Measurements from ENCODE around the gene KLK10.

The KLK10 gene

DNA sequence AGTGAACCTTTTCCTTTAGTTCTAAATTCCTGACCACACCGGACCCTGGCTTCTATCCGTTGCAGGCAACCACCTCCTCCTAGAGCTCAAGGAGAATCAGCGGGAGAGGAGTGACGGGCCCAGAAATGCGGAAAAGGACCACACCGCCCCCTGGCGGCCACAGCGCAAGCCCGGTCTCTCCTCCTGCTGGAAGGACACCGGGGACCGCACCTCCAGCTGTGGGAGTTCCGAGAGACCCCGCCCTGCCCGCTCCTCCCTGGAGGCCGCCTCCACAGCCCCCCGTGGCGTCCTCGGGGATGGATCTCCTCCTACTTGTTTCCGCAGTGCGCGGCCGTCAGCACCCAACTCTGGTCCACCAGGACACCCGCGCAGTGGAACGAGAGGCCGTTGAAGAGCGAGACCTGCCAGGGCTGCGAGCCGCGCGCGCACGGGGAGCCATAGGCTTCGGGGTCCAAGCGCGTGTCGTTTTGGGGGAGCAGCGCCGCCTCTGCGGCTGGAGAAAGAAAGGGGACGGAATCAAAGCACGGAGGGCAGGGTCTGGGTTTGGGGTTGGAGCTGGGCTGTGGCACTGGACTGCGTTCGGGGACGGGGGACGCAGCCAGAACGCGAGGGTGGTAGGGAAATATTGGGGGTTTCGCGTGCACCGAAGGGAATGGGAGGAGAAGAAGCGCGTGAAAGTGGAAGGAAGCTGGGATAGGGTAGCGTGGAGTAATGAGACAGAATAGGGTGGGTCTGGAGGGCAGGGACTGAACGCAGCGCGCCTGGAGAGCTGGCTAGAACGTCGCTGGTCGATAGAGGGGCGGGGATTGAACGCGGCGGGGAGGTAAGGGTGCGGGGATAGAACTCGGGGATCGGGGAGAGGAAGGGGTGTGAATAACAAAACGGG is 2.5 kb downstream of the KLK10 start:
- H3K27me3 Mint-ChIP-seq, result peaks cover 81% of the 10 kb centered on the region
- CTCF ChIA-PET, result interaction anchor here (1.0 kb wide), 1 partner anchor 82 kb away, joined by 3 read pairs; no protein-coding TSS in a partner anchor
- H3K4me3 Mint-ChIP-seq, result no peak overlapping the region
- H3K9me3 Mint-ChIP-seq, result no peaks in the 10 kb centered on the region
- no peak overlapping the region for H3K27ac Mint-ChIP-seq
- DNase-seq, result no peak
- peaks cover 26% of the 10 kb centered on the region for H3K4me1 Mint-ChIP-seq
- H3K36me3 Mint-ChIP-seq, result no peaks in the 10 kb centered on the region

DNA sequence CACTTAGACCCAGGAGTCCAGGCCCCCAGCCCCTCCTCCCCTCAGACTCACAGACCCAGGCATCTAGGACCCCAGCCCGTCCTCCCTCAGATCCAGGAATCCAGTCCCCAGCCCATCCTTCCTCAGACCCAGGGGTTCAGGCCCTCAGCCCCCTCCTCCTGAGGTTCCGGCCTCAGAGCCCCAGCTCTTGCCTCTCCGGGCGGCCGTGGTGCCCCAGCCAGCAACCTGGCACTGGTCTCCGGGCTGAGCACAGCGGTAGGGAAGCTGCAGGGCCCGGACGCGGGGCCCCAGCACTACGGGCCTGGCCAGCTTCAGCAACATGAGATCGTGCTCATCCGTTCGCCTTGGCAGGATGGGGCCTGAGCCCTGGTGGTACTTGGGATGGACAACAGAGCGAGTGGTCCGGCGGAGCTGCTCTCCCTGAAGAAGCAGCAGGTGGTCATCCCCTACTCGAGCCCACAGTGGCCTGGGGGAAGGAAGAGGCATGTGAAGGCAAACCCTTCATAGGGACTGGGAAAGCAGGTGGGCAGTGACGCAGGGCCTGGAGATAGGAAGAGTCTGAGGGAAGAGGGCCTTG is 3.7 kb downstream of the KLK10 start:
- Mint-ChIP-seq H3K9me3 (no peaks in the 10 kb centered on the region), H3K27ac (no peak overlapping the region), H3K4me3 (no peak overlapping the region), H3K4me1 (peaks cover 25% of the 10 kb centered on the region), H3K36me3 (no peaks in the 10 kb centered on the region), H3K27me3 (peaks cover 76% of the 10 kb centered on the region)
- DNase-seq, result no peak
- CTCF ChIA-PET, result no interaction called here

DNA sequence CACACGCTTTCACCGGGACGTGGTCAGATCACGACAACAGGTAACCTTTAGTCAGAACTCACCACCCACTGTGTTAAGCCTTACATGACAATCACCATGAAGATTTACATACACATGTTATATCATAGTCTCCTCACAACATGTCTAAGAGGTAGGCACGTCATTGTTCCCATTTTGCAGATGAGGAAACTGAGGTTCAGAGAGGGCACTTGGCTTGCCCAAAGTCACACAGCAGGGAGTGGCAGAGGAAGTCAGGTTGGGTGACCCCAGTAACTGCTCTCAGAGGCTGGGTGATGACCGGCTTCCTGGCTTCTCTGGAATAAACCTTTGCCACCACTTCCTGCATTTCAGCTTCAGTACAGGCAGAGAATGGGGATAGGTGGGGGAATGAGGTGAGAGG is 5.3 kb downstream of the KLK10 start:
- CTCF ChIA-PET, result no interaction called here
- no peaks in the 10 kb centered on the region for H3K9me3 Mint-ChIP-seq
- H3K36me3 Mint-ChIP-seq, result no peaks in the 10 kb centered on the region
- no peak for DNase-seq
- H3K27ac Mint-ChIP-seq, result no peak overlapping the region
- H3K27me3 Mint-ChIP-seq, result peaks cover 76% of the 10 kb centered on the region
- H3K4me1 Mint-ChIP-seq, result peaks cover 18% of the 10 kb centered on the region
- no peak overlapping the region for H3K4me3 Mint-ChIP-seq

DNA sequence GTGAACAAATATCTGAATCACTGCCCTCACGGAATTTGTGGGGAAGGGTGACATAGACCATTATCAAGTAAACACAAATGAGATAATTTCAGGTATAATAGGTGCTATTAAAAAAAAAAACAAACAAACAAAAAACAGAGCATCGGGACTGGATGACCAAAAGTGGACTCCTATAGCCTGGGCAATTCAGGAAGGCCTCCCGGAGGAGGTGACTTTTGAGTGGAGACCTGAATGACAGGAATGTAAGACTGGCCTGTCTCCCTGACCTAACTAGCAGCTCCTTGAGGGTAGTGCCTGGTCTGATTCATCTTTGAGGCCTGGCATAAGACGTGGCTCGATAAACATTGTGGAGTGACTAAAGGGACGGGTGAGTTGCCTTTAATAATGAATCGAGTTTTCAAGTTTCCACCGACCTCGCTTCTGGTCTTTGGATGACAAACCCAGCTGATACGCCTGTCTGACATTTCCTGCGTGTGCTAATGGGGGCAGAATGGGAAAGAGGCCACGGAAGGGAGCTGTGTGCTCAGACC is 6.8 kb downstream of the KLK10 start:
- Mint-ChIP-seq H3K27ac (no peak overlapping the region), H3K4me1 (peaks cover 12% of the 10 kb centered on the region), H3K36me3 (no peaks in the 10 kb centered on the region), H3K4me3 (no peak overlapping the region), H3K9me3 (no peaks in the 10 kb centered on the region), H3K27me3 (peaks cover 65% of the 10 kb centered on the region)
- no peak for DNase-seq
- CTCF ChIA-PET, result interaction anchor here (0.6 kb wide), 1 partner anchor 84 kb away, joined by 3 read pairs; no protein-coding TSS in a partner anchor

DNA sequence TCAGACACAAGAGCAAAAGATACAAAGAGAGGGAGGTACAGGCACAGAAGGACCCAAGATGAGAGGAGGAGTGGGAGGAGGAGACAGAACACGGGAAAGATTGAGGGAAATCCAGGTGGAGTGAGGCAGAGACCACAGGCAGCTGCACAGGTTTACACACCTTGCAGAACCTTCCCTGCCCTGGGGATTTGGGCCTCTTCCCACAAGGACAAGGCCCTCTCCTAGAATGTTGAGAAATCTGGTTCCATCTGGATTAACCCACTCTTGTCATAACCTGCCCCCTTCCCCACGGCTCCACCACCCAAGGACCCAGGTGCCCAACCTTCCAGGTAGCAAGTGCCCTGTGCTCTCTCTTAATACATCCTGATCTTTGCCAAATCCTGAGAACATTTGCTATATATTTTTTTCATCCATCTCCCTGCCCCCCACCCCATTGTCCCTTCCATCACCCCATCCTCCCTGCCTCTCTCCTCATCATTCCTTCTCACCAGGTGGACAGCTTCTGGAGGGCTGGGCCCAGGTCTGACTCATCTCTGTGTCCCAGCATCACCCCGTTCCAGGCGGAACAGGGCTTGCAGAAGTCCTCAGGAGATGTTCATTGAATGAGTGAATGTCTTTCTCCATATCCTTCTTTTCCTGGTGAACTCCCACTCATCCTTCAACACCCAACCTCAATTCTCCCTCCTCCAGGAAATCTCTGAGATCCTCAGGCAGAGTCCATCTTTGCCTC is 9.3 kb downstream of the KLK10 start:
- Mint-ChIP-seq H3K9me3 (no peaks in the 10 kb centered on the region), H3K4me1 (peaks cover 4% of the 10 kb centered on the region), H3K27me3 (peaks cover 45% of the 10 kb centered on the region), H3K4me3 (no peak overlapping the region), H3K36me3 (no peaks in the 10 kb centered on the region), H3K27ac (no peak overlapping the region)
- DNase-seq, result no peak
- CTCF ChIA-PET, result no interaction called here

DNA sequence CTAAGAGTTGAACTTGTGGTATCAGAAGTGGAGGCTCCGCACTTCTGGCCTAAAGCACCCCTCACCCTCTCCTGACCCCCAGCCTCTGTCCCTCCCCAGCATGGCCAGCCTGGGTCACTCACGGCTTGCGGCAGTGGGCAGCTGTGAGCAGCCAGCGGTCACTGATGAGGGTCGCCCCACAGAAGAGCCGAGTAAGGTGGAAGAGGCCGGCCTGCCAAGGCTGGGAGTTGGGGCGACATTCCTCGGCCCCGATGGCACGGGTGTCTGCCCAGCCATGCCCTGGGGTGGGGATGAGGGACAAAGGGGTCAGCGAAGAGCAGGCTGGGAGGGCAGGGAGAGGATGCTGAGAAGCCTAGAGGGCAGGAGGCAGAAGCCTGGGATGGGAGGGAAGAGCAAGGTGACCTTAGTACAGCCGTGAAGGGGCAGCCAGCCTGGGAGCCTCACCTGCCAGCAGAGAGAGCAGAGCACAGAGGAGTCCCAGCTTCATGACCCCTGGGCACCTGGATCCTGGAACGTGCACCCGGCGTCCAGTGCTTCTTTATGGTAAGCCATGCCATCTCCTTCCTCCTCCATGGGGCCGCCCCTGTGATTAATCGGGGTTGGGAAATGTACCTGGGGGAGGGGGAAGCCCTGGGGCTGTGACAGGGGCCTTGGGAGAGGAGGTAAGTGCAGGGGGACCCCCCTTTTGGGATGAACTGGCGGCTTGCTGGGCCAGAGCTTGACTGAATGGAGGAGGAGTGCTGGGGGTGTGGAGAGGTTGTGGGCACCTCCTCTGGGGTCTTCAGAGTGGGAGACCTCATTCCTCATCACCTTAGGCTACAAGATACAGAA is 10.2 kb downstream of the KLK10 start:
- no peaks in the 10 kb centered on the region for H3K9me3 Mint-ChIP-seq
- H3K4me1 Mint-ChIP-seq, result peaks cover 1% of the 10 kb centered on the region
- CTCF ChIA-PET, result no interaction called here
- no peak overlapping the region for H3K27ac Mint-ChIP-seq
- no peak for DNase-seq
- no peaks in the 10 kb centered on the region for H3K36me3 Mint-ChIP-seq
- no peak overlapping the region for H3K4me3 Mint-ChIP-seq
- H3K27me3 Mint-ChIP-seq, result peaks cover 35% of the 10 kb centered on the region

DNA sequence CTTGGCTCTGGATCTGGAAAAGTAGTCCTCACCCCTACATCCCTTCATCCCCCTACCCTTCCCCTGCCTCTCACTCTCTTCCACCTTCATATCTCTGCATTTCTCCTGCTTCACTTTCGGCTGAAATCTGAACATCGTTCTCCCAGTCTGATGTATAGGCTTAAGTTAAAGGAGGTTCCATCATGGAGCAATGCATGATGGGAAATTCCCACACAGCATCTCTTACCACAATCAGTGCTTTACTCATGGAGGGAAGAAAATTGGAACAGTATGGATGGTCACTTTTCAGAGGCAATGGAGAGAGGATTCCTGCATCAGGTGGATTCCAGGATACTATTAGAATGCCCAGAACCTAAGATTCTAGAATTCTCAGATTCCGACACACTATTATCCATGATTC is 12.0 kb downstream of the KLK10 start:
- Mint-ChIP-seq H3K4me1 (no peaks in the 10 kb centered on the region), H3K27ac (no peak overlapping the region), H3K27me3 (peaks cover 39% of the 10 kb centered on the region), H3K36me3 (no peaks in the 10 kb centered on the region), H3K4me3 (no peak overlapping the region), H3K9me3 (no peaks in the 10 kb centered on the region)
- CTCF ChIA-PET, result no interaction called here
- DNase-seq, result no peak

DNA sequence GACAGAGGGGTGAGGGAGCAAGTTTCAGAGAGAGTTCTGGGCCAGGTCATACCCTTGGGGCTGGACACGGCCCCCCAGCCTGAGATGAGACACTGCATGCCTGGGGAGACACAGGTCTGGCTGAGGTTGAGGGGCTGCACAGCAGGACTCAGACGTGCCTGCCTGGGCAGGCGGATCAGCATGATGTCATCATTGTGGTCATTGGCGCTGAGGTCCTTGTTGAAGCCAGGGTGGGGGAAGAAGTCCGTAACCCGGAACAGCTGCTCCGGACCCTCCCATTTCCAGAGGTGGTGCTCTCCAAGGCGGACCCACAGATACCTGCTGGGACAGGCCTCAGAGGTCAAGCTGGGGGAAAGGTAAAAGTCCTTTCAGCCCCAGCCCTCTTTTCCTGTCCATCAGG is 13.1 kb downstream of the KLK10 start:
- Mint-ChIP-seq H3K27ac (no peak overlapping the region), H3K36me3 (no peaks in the 10 kb centered on the region), H3K27me3 (peaks cover 50% of the 10 kb centered on the region), H3K9me3 (no peaks in the 10 kb centered on the region), H3K4me1 (no peaks in the 10 kb centered on the region), H3K4me3 (no peak overlapping the region)
- CTCF ChIA-PET, result no interaction called here
- DNase-seq, result no peak

DNA sequence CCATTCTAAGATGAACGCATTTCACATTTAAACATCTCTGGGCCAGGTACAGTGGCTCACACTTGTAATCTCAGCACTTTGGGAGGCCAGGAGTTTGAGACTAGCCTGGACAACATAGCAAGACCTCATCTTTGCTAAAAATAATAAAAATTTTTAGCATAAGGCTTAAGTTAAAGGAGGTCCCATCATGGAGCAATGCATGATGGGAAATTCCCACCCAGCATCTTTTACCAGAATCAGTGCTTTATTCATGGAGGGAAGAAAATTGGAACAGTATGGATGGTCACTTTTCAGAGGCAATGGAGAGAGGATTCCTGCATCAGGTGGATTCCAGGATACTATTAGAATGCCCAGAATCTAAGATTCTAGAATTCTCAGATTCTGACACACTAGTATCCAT is 14.3 kb downstream of the KLK10 start:
- DNase-seq, result no peak
- H3K36me3 Mint-ChIP-seq, result no peaks in the 10 kb centered on the region
- no peaks in the 10 kb centered on the region for H3K9me3 Mint-ChIP-seq
- CTCF ChIA-PET, result no interaction called here
- H3K4me3 Mint-ChIP-seq, result no peak overlapping the region
- no peak overlapping the region for H3K27ac Mint-ChIP-seq
- peaks cover 47% of the 10 kb centered on the region for H3K27me3 Mint-ChIP-seq
- H3K4me1 Mint-ChIP-seq, result no peaks in the 10 kb centered on the region

DNA sequence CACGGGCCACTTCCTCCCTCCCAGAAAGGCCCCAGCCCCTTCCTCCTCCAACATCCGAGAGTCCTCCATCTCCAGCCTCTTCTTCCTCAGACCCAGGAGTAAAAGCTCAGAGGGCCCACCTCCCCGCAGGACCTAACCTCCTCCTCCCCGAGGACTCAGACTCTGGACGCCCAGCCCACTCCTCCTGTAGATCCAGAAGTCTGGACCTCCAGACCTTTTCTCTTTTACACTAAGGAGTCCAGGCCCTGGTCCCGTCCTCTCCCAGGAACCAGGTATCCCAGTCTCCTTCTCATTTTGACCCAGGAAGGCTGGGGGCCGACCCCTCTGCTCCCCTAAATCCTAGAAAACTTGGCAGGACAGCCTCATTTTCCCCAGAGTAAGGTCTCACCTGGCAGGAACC is 16.2 kb downstream of the KLK10 start:
- CTCF ChIA-PET, result no interaction called here
- Mint-ChIP-seq H3K4me1 (no peaks in the 10 kb centered on the region), H3K27ac (no peak overlapping the region), H3K9me3 (no peaks in the 10 kb centered on the region), H3K4me3 (no peak overlapping the region), H3K27me3 (peaks cover 36% of the 10 kb centered on the region), H3K36me3 (no peaks in the 10 kb centered on the region)
- no peak for DNase-seq

DNA sequence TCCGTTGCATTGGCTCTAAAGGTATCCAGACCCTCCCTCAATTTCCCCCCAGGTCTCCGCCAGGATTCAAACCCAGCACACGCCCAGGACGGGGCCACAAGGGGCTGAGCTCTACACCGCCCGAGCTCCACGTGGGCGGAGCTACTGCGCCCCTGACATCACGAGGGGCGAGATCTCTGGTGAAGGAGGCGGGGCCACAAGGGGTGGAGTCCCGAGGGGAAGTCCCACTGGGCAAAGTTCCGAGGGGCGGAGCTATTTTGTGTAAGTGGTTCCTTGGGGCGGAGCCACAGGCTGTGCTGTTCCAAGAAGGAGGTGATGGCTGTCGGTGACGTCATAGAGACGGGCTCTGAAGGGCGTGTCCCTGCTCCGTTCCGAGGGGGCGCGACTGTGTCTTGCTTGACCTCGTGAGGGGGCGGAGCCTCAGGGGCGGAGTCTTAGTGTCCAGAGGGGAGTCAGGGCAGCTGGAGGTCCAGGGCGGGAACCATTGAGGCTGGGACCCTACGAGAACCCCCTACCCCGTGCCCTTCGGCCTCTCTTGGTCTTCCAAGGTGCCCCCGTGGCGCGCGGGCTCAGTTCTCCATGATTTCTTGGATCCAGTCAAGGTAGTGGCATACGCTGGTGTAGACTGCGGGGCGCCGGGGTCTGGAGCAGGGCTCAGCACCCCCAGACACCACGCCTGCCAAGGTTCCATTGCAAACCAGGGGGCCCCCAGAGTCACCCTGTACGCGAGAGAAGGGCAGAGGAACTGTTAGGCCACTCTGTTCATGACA is 16.8 kb downstream of the KLK10 start:
- CTCF ChIA-PET, result interaction anchor here (1.2 kb wide), 1 partner anchor 73 kb away, joined by 3 read pairs; no protein-coding TSS in a partner anchor
- H3K4me1 Mint-ChIP-seq, result no peaks in the 10 kb centered on the region

DNA sequence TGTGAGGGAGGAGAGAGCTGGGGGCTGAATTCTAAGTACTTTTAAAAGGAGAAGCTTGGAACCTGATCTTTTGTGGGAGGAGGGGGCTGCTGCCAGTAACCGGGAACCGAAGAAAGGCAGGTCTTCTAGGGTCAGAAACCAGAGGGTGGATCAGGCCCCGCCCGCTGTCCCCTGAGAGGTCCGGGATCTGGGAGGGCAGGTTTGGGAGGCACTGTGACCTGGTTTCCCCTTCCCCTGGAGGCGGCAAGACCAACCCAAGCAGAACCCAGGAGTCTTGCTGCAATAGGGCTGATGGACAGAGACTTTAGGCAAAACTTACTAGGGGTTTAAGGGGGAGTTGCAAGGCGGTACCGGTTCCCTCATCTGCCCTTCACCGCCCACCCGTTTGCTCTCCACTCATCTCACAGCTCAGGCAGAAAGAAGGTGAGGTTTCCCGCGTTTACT is 17.4 kb downstream of the KLK10 start:
- no peaks in the 10 kb centered on the region for H3K36me3 Mint-ChIP-seq
- DNase-seq, result no peak
- H3K4me3 Mint-ChIP-seq, result no peak overlapping the region
- no peaks in the 10 kb centered on the region for H3K9me3 Mint-ChIP-seq
- H3K27me3 Mint-ChIP-seq, result peaks cover 41% of the 10 kb centered on the region
- H3K27ac Mint-ChIP-seq, result no peak overlapping the region
- no peaks in the 10 kb centered on the region for H3K4me1 Mint-ChIP-seq
- CTCF ChIA-PET, result interaction anchor here (1.2 kb wide), 1 partner anchor 72 kb away, joined by 3 read pairs; no protein-coding TSS in a partner anchor

More for the DNA sequence above, 16.8 kb downstream of the KLK10 start:
- H3K4me3 Mint-ChIP-seq, result no peak overlapping the region
- peak; percentile 32 for DNase-seq
- H3K9me3 Mint-ChIP-seq, result no peaks in the 10 kb centered on the region
- H3K27me3 Mint-ChIP-seq, result peaks cover 37% of the 10 kb centered on the region
- no peaks in the 10 kb centered on the region for H3K36me3 Mint-ChIP-seq
- no peak overlapping the region for H3K27ac Mint-ChIP-seq

DNA sequence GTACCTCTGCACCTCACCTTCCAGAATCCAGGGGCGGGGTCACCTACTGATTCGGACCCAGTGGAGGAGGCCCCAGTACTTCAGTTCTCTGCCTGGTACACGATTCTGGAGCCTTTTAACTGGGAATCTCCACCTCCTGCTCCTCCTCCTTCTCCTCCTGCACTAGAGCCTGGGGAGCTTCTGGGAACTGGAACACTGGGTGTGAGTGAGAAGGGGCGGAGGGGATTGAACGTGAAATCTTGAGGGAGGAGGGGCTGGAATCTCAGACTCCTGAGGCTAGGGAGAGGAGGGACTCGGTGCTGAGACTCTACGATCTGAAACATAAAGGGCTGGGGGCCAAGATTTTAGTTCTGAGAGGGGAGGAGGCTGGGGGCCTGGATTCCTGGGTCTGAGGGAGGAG is 18.0 kb downstream of the KLK10 start, which contains the start of gene KLK8:
TSS of gene KLK8 (minus strand) at position 90 of the 400 bp plus-strand sequence. CDS start 437 bp downstream, outside the sequence.
- Mint-ChIP-seq H3K27ac (no peak within 1 kb of the TSS), H3K9me3 (no peaks in the 10 kb centered on the region), H3K4me1 (no peaks in the 10 kb centered on the region), H3K36me3 (no peaks in the 10 kb centered on the region), H3K4me3 (no peak within 1 kb of the TSS), H3K27me3 (peaks cover 41% of the 10 kb centered on the region)
- no peak for DNase-seq
- CTCF ChIA-PET, result interaction anchor here (1.2 kb wide), 1 partner anchor 71 kb away, joined by 3 read pairs; no protein-coding TSS in a partner anchor

All from activated naive CD4-positive, alpha-beta T cell treated with anti-CD3 and anti-CD28 coated beads, Interleukin-2, amount 10 ng/mL, durations not matched to agents 7 days and 5 days (primary cell).